ENCODE results near the gene CCDC106.

CCDC106 gene

DNA sequence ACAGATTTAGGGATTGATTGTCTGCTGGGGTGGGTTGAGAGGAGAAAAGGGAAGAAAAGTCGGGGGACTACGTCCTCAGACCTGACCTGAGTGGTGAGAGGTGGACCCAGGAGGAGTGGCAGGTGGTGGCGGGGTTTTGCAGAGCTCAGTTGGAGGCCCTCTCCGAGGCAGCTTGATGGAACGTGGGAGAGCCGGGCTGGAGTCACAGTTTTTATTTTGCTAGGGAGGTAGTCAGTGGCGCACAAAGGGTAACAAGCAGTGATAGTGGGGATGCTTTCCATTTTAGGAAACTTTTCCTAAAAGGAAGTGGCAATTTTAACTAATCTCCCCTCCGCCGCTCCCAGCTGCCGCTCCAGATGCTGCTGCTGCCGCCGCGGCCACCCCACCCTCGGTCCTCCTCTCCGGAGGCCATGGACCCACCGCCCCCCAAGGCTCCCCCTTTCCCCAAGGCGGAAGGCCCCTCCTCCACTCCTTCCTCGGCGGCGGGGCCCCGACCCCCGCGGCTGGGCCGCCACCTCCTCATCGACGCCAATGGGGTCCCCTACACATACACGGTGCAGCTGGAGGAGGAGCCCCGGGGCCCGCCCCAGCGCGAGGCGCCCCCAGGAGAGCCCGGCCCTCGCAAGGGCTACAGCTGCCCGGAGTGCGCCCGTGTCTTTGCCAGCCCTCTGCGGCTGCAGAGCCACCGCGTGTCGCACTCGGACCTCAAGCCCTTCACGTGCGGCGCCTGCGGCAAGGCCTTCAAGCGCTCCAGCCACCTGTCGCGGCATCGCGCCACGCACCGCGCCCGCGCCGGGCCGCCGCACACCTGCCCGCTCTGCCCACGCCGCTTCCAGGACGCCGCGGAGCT is 5.6 kb upstream of the CCDC106 start:
- TF ChIP-seq, protein P1, sequence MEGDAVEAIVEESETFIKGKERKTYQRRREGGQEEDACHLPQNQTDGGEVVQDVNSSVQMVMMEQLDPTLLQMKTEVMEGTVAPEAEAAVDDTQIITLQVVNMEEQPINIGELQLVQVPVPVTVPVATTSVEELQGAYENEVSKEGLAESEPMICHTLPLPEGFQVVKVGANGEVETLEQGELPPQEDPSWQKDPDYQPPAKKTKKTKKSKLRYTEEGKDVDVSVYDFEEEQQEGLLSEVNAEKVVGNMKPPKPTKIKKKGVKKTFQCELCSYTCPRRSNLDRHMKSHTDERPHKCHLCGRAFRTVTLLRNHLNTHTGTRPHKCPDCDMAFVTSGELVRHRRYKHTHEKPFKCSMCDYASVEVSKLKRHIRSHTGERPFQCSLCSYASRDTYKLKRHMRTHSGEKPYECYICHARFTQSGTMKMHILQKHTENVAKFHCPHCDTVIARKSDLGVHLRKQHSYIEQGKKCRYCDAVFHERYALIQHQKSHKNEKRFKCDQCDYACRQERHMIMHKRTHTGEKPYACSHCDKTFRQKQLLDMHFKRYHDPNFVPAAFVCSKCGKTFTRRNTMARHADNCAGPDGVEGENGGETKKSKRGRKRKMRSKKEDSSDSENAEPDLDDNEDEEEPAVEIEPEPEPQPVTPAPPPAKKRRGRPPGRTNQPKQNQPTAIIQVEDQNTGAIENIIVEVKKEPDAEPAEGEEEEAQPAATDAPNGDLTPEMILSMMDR (conservative IDR thresholded peaks at IDR 0.05), result no peak
- H3K27ac ChIP-seq, result peak overlapping the region; percentile 98

DNA sequence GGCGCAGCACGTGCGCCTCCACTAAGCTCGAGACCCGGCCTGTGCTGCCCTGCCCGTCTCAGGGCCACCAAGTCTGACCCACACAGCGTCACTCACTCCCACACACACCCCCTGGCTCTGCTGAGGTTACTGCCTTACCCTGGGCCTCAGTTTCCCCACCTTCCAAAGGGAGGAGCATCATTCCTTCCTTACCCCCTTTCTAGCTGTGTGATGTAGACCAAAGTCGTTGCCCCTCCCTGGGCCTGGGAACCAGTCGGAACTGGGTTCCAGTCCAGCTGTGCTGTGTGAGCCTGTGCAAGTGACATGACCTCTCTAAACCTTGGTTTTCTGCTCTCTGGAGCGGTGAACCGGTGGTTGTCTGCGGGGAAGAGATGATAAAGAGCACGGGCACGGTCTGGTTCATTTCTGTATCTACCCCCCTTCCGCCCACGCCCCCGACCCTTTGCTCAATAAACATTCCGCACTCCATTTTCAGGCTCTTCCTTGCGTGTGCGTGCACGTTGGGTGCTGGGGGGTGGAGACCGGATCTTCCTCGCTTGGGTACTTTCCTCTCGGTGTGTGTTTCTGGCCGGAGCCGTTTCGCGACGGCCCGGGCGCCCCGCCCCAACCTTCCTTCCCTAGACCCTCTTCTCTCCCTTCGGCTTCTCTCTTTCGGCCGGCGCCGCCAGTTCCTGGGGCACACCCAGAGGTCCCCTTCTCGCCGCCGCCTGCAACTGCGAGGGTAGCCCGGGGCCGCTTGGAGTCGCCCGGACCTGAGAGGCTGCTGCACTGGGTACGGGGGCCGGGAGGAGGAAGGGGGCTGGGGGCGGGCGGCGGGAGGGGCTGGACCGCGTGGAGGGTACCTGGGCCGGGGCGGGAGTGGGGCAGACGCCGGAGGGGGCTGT is 4.8 kb upstream of the CCDC106 start, which contains the start of gene ZNF581:
ZNF581 (plus strand) TSS at position 647 of the 884 bp plus-strand sequence. CDS start 923 bp downstream, outside the sequence.
- TF ChIP-seq, protein P1 (conservative IDR thresholded peaks at IDR 0.05), result no peak
- H3K27ac ChIP-seq, result peak within 1 kb of the TSS; percentile 98

DNA sequence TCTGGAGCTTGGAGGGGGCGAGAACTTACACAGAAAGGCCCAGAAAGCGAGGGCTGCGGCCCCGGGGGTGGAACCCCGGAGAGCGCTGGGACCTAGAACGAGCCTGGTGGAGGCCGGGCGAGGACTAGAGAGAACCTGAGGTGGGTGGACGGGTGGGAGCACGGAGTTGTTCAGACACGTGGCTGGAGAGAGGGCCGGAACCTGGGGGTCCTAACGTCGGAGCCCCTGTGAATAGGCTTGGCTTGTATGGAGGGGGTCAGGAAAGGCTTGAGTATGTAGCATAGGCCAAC is 4.2 kb upstream of the CCDC106 start:
- peak overlapping the region; percentile 98 for H3K27ac ChIP-seq
- TF ChIP-seq, protein P1 (conservative IDR thresholded peaks at IDR 0.05), result no peak

DNA sequence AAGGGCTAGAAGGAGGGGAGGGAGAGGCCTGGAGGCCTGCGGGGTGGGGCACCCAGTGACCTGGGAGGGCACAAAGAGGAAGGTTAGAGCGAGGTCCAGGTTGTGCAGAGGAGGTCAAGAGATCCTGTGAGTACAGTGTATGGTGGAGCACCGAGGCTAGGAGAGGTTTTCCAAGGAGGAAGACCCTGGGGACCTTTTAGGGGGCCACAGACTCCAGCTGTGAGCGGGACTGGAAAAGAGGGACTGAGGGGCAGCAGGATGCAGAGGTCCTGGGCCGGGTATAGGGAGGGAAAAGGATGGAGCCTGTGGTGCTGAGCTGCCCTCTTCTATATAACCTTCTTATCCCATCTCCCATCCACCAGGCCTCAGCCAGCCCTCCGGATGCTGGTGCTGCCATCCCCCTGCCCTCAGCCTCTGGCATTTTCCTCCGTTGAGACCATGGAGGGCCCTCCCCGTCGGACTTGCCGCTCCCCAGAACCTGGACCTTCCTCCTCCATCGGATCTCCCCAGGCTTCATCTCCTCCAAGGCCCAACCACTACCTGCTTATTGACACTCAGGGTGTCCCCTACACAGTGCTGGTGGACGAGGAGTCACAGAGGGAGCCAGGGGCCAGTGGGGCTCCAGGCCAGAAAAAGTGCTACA is 3.7 kb upstream of the CCDC106 start:
- TF ChIP-seq, protein P1 (conservative IDR thresholded peaks at IDR 0.05), result no peak

DNA sequence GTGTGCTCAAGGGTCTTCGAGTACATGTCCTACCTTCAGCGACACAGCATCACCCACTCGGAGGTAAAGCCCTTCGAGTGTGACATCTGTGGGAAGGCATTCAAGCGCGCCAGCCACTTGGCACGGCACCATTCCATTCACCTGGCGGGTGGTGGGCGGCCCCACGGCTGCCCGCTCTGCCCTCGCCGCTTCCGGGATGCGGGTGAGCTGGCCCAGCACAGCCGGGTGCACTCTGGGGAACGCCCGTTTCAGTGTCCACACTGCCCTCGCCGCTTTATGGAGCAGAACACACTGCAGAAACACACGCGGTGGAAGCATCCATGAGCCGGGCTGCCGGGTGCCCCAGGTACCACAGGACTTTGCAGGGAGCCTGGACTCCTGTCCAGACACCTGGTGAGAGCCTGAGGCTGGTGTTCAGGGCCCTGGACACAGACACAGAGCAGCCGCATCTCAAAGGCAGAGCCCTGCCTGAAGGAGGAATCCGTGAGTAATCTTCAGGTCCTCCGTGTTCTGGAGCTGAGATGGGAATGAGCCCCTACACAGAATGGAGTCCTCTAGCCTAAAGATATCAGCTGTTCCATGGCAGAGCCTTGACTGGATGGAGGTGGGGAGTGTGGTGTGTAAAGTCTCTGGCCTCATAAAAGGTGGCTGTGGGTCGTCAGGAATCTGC is 3.0 kb upstream of the CCDC106 start:
- H3K27ac ChIP-seq, result peak overlapping the region; percentile 98
- TF ChIP-seq, protein P1 (conservative IDR thresholded peaks at IDR 0.05), result no peak

More for the DNA sequence above, 3.7 kb upstream of the CCDC106 start:
- H3K27ac ChIP-seq, result peak overlapping the region; percentile 98

DNA sequence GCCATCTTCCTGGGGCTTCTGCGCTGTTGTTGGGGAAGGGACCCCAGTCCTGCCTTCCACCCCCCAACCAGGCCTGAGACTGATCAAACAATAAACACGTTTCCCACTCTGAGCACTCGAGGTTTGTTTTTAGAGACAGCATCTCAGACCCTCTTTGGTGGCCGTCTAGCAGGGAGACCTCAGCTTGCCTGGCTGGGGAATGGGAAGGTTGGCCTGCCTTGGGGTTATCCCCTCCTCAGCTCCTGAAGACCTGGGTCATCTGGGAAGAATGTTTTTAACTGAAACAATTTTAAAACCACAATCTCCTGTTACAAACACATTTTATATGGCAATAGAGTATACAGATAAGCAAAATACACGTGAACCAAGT is 2.5 kb upstream of the CCDC106 start:
- TF ChIP-seq, protein P1 (conservative IDR thresholded peaks at IDR 0.05), result no peak
- H3K27ac ChIP-seq, result 0 out of 2 replicates have a peak overlapping the region, but pooled peaks have one; percentile 98
